ENCODE measurements around the gene DGKB.
"Not testable (repeated sequence)": the region's sequence is repeated elsewhere in the genome, so short reads cannot be mapped to it uniquely, and the experiment has no call there.

The DGKB gene

DNA sequence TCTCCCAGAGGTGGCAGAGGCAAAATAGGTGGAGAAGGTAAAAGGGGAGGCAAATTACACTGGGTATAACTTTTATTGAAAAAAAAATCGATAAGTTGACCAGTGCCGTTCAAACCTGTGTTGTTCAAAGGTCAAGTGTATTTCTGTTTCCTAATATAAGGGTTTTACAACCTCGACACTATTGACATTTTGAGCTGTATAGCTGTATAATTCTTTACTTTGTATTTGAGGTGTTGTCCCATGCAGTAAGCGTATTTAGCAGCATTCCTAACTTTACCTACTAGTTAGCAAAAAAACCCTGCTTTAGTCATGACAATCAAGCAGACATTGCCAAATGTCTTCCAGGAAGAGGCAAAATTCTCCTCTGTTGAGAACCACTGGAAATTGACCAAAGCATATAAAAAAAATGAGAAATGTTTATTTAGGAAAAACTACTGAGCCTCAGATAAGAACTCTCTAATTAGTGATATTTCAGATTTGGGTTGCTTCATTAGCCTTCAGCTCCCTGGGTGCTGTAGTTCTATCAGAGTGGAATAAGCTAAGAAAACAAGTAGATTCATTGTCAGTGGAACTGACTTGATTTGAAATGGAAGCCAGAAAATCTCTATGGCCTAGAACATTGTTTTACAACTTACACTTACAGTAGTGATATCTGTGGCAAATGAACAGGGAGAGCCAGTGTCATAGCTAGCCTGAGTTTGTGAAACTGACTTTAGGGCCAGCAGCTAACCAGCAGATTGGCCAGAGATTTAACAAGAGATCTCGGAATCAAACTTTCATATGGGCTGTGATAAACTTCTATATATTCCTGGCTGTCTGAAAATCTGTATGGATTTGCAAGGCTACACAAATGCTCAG is 331.6 kb downstream of the DGKB start:
- DNase-seq, result no peak

DNA sequence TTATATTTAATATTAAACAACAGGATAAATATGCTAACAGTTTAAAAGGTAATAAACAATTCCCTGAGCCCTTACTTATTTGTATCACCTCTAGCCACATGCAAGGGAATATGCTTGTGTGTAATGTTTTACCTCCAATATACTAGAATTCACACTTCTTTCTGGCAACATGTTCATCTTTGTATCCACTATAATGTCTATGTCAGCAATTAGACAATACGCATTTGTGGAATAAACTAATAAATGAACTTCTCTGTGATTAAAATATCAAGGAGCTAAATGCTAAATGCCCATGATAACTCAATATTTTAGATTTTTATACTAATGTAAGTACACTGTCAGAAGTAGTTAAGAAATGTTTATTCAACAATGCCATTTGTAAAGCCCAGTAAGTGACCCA is 350.5 kb downstream of the DGKB start:
- no peak for DNase-seq

DNA sequence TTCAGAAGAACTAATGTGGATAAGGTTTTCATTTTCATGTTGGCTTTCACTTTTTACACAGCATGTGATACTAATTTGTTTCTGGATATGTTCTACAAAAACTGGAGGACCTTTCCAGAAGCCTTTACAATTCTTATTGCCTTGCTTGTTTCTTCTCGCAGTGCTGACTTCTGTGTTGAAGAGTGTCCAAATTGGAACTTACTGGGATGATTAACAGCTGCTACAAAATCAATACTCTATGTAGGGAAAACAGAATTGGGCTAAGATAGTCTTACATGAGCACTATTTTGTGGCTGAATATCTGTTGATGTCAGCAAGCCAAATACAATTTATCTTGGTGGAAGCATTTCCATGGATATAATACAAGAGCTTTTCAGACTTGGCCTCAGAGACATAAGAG is 351.2 kb downstream of the DGKB start:
- no peak for DNase-seq

DNA sequence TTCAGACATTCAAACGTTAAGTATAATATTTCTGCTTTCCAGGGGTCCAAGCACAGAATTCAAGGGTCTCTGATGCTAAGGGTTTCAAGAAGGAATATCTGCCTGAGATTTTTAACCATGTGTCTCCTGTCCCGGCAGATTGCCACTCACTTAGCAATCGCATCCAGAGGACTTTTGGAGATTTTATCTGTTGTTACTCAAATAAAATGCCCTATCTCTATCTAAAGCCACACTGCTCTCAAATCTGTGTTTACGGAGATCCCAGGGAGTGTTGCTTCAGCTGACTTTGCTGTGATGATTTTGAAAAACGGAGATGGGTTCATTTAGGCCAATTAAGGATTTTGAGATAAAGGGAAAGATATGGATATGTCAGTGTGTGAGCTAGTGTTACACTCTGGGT is 359.9 kb downstream of the DGKB start:
- DNase-seq, result no peak

DNA sequence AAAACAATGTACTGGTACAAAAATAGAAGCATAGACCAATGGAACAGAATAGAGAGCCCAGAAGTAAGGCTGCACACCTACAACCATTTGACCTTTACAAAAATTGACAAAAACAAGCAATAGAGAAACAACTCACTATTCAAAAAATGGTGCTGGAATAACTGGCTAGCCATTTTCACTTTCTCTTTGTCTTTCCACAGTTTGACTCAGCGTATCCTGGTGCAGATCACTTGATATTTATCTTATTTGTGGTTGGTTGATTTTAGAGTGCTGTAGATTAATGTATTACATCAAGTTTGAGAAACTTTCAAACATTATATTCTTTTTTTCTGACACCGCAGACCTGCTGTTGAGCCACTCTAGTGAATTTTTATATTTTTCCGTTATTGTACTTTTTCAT is 381.4 kb downstream of the DGKB start:
- no peak for DNase-seq

DNA sequence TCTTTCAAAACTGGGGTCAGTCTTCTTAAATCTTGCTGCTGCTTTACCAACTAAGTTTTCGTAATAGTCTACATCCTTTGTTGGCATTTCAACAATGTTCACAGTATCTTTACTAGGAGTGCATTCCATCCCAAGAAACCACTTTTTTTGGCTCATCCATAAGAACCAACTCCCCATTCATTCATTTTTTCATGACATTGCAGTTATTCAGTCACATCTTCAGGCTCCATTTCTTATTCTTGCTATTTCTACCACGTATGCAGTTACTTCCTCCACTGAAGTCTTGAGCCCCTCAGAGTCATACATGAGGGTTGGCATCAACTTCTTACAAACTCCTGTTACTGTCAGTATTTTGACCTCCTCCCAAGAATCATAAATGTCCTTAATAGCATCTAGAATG is 392.3 kb downstream of the DGKB start:
- no peak for DNase-seq

DNA sequence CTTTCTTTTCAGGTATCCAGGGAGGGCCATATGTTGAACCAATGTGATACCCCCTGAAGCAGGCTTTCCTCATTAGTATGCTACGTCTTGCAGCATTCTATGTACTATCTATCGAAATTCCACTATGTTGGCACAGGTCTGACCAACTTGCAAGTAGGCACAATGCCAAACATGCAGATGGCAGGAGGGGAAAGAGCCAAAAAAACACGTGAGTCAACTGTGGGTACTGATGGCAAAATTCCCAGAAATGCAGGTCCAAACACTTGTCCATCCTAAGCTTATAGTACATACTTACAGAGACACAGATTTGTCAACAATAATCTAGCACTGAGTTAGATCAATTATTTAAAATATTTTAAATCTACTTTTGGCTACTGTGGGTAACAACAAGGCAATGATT is 394.9 kb downstream of the DGKB start:
- no peak for DNase-seq

DNA sequence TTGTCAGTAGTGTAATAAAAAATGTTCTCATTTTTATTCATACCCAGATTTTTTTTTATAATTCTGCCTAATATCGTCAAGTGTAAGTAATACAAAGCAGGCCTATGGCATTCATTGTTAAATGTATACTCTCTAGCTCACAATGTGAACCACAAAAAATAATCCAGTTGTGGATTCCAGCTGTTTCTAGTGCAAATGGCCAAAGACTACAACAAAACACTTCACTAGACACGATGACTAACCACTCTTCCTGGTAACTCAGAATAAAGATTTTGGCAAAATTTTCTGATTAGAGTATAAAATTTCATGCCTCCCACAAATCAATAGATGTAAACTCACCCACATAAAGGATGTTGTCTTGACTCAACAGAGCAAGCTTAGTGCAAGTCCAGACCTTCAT is 396.6 kb downstream of the DGKB start:
- no peak for DNase-seq

DNA sequence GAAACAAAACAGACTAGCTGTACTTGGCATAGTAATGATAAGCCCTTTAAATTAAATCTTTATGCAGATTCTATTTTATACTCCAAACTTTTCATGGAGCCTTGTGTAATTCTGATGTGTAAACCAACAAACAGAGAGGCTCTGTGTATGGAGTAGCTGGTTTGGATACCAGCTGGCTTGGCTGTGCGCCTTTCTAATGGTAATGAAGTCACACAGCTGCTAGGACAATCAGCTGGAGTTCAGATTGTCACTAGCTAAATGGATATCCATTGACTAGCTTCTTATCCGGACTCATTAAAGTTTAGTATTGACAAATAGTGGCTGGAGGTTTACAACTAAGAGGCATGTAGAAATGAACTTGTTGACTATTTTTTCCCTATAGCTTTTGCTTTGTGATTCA is 398.4 kb downstream of the DGKB start:
- no peak for DNase-seq

DNA sequence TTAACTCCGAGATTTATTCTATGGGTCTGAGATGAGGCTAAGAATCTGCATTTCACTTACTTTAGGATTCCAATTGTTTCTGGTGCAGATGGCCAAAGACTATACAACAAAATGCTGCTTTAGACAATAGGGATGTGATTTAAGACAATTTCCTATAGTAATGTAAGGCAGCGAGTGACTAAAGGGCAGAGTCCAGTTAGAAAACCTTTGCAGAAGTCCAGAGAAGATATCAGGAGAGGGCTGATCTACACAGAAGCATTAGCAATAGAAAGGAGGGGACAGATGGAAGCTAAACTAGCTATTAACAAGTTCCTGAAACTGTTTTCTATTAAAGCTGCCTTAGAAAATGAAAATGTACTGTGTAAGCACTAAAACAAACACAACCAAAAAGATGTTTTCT is 398.9 kb downstream of the DGKB start:
- DNase-seq, result no peak

DNA sequence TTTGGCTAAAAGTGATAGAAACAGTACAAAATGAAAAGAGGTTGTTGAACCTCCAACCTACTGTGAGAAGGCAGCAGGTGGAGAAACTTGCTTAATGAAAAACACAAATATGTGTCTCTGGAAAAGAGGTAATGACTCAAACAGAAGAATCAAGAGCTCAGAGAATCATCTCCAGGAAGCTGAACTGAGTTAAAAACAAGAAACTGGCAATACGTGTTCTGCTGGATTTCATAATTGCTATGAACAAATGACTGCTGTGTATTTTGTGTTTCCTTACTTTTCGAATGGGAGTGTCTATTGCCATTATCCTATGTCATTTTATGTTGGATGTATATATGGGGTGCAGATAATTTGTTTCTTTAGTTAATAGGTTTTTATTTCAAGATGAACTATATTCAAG is 401.1 kb downstream of the DGKB start:
- no peak for DNase-seq

DNA sequence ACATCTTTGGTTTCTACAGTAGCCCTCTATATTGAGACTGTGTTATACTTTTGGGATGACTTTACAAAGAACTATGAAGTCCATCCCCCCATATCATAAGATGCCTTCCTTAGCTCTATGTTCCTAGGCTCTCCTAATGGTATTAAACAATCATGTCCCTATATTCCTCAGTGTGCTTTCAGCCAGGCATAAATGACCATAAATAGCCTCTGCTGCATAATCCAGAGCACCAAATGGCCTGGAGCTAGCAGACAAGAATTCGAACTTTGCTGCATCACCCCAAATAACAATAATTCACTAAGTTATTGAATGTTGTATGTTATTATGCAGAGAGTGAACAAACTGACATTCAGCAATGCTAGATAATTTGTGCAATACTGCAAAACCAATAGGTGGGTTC is 405.2 kb downstream of the DGKB start:
- DNase-seq, result no peak

DNA sequence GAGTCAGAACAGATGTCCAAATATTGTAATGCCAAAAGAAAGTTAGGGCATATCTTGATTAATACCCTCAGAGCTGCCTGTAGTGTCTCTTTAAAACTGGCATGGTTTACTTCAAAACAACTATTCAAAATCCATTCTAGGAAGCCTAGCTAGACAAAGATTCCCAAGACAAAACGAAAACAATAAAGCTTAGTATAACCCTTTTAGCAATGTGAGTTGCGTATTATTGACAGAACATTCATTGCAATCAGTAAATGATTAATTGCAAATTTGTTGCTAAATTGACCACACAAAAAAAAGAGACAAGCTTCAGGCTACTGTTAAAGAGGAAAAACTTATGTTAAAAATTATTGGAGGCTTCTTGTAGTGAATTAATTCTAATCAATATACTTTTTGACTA is 406.9 kb downstream of the DGKB start:
- no peak for DNase-seq

DNA sequence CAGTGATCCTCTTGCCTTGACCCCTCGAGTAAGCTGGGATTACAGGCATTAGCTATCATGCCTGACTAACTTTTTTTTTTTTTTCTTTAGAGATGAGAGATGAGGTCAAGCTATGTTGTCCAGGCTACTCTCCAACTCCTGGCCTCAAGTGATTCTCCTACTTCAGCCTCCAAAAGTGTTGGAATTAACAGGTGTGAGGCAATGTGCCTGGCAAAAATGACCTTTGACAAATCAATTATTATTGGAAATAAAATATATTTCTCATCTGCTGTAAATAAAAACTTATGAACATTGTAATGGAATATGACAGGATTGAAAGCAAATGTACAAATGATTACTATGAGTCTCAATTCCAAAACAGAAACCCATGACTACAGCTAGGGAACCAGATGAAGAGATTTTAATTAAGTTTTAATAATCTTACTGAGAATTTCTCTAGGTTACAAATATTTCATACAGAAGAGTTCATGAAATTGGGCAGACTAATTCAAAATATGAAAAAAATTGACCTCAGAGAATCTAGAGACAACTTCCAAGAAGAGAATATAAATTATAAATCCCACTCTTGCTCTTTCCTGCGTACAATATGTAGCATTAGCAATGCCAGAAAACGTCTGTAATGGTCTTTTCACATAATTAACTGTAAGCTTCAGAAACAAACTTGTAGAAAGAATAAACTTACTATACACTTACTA is 414.7 kb downstream of the DGKB start:
- no peak for DNase-seq

DNA sequence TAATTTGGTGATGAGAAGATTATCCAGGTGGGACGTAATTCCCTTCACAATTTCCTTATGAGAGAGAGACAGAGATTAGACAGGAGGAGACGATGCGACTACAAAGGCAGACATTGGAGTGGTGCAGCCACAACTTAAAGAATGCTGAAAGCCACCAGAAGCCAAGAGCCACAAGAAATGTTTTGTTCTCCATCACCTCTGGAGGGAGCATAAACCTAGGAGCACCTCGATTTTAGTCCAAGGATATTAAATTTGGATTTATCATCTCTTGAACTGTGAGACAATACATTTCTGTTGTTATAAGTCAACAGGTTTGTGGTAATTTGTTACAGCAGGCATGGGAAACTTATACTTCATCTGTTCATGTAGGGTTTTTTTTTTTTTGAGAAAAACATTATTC is 418.9 kb downstream of the DGKB start:
- DNase-seq, result no peak

DNA sequence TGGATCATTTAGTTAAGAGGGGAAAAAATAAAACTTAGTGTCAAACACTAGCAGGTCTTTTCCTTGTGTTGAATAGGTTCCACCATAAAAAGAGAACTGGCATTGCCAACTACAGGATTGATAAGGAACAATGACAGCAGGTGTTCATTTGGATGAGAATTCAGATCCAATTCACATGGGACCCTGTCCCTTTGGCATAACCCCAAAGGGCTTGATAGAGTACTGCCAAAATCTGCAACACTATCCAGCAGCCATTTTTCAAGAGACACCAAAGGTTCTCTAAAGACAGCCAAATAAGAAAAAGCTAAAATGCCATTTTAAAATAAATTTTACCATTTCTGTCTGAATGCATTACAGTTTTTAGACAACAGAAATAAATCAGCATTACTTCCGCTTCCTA is 422.3 kb downstream of the DGKB start:
- no peak for DNase-seq

DNA sequence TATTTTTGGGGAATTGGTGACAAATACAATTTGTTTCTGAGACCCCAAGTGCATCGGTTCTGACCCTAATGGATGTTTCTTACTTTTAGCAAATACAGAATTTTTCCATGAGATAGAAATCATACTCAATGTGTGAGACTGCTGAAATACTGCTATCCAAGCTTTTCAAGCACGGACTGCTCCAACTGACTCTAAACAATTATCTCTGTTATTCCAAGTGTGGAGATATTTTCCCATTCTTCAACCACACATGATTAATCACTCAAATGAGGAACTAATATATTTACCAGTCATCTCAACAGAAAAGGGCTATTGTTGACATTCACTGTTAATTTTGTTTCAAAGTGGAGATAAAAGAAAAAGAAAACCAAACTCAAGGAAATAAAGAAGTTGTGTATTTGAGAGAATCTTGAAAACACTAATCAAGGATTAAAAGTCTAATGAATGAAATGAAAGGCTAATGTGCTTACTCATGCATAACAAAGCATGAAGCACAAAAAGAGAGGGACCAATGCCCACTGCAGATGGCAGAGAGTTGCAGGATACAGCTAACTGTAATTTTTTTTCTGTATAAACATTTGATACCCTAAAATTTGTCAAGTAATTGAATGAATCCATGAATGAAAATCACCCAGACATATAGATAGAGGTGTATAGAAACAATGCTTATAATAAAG is 423.6 kb downstream of the DGKB start:
- no peak for DNase-seq

DNA sequence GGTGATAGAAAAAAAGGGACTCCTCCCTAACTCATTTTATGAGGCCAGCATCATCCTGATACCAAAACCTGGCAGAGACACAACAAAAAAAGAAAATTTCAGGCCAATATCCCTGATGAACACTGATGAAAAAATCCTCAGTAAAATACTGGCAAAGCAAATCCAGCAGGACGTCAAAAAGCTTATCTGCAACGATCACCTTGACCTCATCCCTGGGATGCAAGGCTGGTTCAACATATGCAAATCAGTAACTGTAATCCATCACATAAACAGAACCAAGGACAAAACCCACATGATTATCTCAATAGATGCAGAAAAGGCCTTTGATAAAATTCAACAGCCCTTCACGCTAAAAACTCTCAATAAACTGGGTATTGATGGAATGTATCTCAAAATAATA is 440.8 kb downstream of the DGKB start:
- not testable (repeated sequence) for DNase-seq

DNA sequence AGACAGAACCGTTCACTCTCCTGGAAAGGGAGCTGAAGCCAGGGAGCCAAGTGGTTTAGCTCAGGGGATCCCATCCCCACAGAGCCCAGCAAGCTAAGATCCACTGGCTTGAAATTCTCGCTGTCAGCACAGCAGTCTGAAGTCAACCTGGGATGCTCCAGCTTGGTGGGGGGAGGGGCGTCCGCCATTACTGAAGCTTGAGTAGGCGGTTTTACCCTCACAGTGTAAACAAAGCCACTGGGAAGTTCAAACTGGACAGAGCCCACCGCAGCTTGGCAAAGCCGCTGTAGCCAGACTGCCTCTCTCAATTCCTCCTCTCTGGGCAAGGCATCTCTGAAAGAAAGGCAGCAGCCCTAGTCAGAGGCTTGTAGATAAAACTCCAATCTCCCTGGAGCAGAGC is 443.7 kb downstream of the DGKB start:
- DNase-seq, result not testable (repeated sequence)

DNA sequence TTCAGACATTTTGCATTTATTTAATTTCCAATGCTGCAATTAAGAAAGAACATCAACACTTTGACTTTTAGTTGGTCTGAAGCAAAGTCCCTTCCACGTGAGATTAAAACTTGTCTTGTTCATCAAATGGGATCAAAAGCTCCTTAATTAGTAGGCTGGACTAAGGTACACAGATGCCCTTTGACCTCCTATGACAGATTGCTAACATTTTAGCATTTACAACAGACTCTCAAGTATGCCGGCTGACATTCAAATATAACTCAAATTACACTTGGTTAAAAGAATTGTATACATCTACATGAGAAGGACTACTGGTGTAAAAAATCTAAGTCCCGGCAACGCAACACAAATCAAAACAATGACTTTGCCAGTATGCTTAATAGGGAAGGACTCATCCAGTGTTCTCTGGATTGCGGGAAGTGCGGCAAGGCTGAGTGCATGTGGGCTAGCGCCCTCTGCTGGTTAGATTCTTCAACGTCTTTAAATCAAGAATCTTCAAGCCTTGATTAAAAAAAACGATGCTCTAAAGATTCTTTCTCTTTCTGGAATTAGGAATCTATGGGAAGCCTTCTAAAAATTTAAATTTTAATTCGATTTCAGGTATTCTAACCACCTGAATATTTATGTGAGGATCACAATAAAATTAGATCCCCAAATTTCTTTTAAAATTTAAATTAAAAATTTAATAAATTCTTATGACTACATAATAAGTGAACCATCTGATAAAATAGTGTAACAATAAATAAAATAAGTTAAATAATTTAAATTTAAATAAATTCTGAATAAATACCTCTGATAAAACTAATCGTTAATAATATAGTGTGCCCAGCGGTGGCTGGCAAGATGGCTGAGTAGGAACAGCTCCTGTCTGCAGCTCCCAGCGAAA is 444.7 kb downstream of the DGKB start:
- DNase-seq, result peak; percentile 27

DNA sequence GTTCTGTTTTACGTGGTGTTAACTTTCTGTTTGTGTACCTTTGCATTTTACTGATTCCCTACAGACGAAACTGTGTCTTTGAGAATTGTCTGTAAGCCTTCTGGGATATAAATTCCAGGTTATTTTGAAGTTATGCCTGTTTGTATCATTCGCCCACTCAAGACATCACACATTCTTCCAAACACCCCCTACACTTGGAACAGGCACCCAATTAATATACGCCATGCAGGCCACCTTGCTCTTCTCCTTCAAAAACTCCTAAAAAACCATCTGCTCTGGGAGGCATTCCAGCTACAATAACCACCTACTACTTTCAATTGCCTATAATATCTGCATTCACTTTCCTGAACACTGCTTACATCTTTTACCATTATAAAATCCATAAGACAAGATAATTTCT is 453.3 kb downstream of the DGKB start:
- no peak for DNase-seq

DNA sequence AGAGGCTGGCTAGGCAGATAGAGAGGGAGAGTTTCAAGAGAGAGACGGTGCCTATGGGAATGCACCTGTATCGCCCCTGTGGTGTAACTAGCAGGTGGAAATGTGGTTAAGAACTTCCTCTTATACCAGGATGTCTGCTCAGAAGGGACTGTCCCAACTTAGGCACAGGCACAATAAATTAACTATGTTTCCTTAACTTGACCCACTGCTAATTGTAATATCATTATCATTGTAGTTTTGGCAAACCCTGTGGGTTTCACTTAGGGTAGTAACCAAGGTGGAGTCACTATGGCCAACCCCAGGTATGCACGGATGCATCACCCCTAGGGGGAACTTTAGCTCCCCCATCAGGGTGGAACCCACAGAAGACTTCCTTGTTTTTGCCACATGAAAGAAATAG is 455.7 kb downstream of the DGKB start:
- no peak for DNase-seq

DNA sequence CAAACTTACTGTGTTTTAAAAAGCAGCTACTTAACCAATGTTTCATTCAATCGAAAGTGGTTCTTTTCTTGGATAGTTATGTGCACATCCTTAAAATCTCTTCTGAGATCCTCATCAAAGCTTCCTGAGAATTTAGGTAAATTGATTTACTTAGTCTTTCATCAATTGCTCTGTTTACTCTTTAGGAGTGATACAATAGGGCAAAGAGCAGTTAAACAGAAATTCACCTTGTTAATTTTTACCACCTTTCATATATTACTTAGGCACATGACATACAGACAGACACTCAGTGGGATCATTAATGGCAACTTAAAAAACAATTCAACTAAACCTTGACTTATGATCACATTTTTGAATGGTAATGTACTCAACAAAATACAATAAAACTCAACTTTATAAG is 456.3 kb downstream of the DGKB start:
- DNase-seq, result no peak

All from GOT3 (cell line).